ENCODE results near the gene HRG.

Gene HRG

GRCh38 chr3:186651678-186652215 lies 14.1 kb upstream of the HRG start:
- Mint-ChIP-seq H3K4me3 (no peak overlapping the region), H3K36me3 (ENCODE audit: low read depth) (no peaks in the 10 kb centered on the region), H3K9me3 (no peaks in the 10 kb centered on the region), H3K27ac (no peak overlapping the region), H3K27me3 (peaks cover 9% of the 10 kb centered on the region), H3K4me1 (ENCODE audit: low read depth) (no peaks in the 10 kb centered on the region)

- H3K27ac Mint-ChIP-seq = no peak overlapping the region
- no peaks in the 10 kb centered on the region for H3K36me3 Mint-ChIP-seq (ENCODE audit: low read depth)
- H3K4me1 Mint-ChIP-seq (ENCODE audit: low read depth) = no peaks in the 10 kb centered on the region
- peaks cover 13% of the 10 kb centered on the region for H3K27me3 Mint-ChIP-seq
- H3K4me3 Mint-ChIP-seq = no peak overlapping the region
- H3K9me3 Mint-ChIP-seq = no peaks in the 10 kb centered on the region
These were observed 12.6 kb upstream of the HRG start for GRCh38 chr3:186653080-186653707.

GRCh38 chr3:186653984-186654383 lies 11.8 kb upstream of the HRG start:
- Mint-ChIP-seq H3K27ac (no peak overlapping the region), H3K4me1 (ENCODE audit: low read depth) (no peaks in the 10 kb centered on the region)

GRCh38 chr3:186663361-186664118 lies 2.3 kb upstream of the HRG start:
- Mint-ChIP-seq H3K36me3 (ENCODE audit: low read depth) (no peaks in the 10 kb centered on the region), H3K4me3 (no peak overlapping the region), H3K9me3 (no peaks in the 10 kb centered on the region), H3K4me1 (ENCODE audit: low read depth) (no peaks in the 10 kb centered on the region), H3K27me3 (peaks cover 12% of the 10 kb centered on the region), H3K27ac (no peak overlapping the region)

More at GRCh38 chr3:186653984-186654383, 11.8 kb upstream of the HRG start:
- Mint-ChIP-seq H3K4me3 (no peak overlapping the region), H3K27me3 (peaks cover 17% of the 10 kb centered on the region), H3K36me3 (ENCODE audit: low read depth) (no peaks in the 10 kb centered on the region), H3K9me3 (no peaks in the 10 kb centered on the region)

GRCh38 chr3:186664119-186664495 lies 1.7 kb upstream of the HRG start:
- Mint-ChIP-seq H3K9me3 (no peaks in the 10 kb centered on the region), H3K4me1 (ENCODE audit: low read depth) (peaks cover under 1% of the 10 kb centered on the region), H3K36me3 (ENCODE audit: low read depth) (no peaks in the 10 kb centered on the region), H3K4me3 (no peak overlapping the region), H3K27me3 (peaks cover 8% of the 10 kb centered on the region), H3K27ac (no peak overlapping the region)

GRCh38 chr3:186664506-186664905 lies 1.3 kb upstream of the HRG start:
- Mint-ChIP-seq H3K9me3 (no peaks in the 10 kb centered on the region), H3K36me3 (ENCODE audit: low read depth) (no peaks in the 10 kb centered on the region), H3K4me1 (ENCODE audit: low read depth) (peaks cover 5% of the 10 kb centered on the region), H3K27me3 (peaks cover 8% of the 10 kb centered on the region), H3K4me3 (no peak overlapping the region), H3K27ac (no peak overlapping the region)

- no peaks in the 10 kb centered on the region for H3K9me3 Mint-ChIP-seq
- no peak overlapping the region for H3K27ac Mint-ChIP-seq
- H3K27me3 Mint-ChIP-seq = peaks cover 18% of the 10 kb centered on the region
- no peak overlapping the region for H3K4me3 Mint-ChIP-seq
- peaks cover 12% of the 10 kb centered on the region for H3K4me1 Mint-ChIP-seq (ENCODE audit: low read depth)
- no peaks in the 10 kb centered on the region for H3K36me3 Mint-ChIP-seq (ENCODE audit: low read depth)
These were observed 2.6 kb downstream of the HRG start for GRCh38 chr3:186668426-186668825.

- H3K27me3 Mint-ChIP-seq = peaks cover 25% of the 10 kb centered on the region
- no peaks in the 10 kb centered on the region for H3K36me3 Mint-ChIP-seq (ENCODE audit: low read depth)
- peak overlapping the region; percentile 57 for H3K27ac Mint-ChIP-seq
- H3K4me3 Mint-ChIP-seq = no peak overlapping the region
- peaks cover 12% of the 10 kb centered on the region for H3K4me1 Mint-ChIP-seq (ENCODE audit: low read depth)
- no peaks in the 10 kb centered on the region for H3K9me3 Mint-ChIP-seq
These were observed 3.7 kb downstream of the HRG start for GRCh38 chr3:186669378-186670084.

- Mint-ChIP-seq H3K4me3 (no peak overlapping the region), H3K27me3 (peaks cover 28% of the 10 kb centered on the region), H3K36me3 (ENCODE audit: low read depth) (no peaks in the 10 kb centered on the region), H3K9me3 (no peaks in the 10 kb centered on the region), H3K27ac (no peak overlapping the region), H3K4me1 (ENCODE audit: low read depth) (peaks cover 12% of the 10 kb centered on the region)
These were observed 4.3 kb downstream of the HRG start for GRCh38 chr3:186670155-186670554.

GRCh38 chr3:186671051-186671450 lies 5.2 kb downstream of the HRG start:
- Mint-ChIP-seq H3K9me3 (no peaks in the 10 kb centered on the region), H3K4me1 (ENCODE audit: low read depth) (peaks cover 12% of the 10 kb centered on the region), H3K4me3 (no peak overlapping the region), H3K36me3 (ENCODE audit: low read depth) (no peaks in the 10 kb centered on the region), H3K27ac (no peak overlapping the region), H3K27me3 (peaks cover 26% of the 10 kb centered on the region)

- H3K27me3 Mint-ChIP-seq = peaks cover 58% of the 10 kb centered on the region
These were observed 12.8 kb downstream of the HRG start for GRCh38 chr3:186678604-186679003.

GRCh38 chr3:186679151-186679550 lies 13.3 kb downstream of the HRG start:
- no peaks in the 10 kb centered on the region for H3K9me3 Mint-ChIP-seq
- no peaks in the 10 kb centered on the region for H3K36me3 Mint-ChIP-seq (ENCODE audit: low read depth)
- H3K27me3 Mint-ChIP-seq = peaks cover 57% of the 10 kb centered on the region
- no peaks in the 10 kb centered on the region for H3K4me1 Mint-ChIP-seq (ENCODE audit: low read depth)
- H3K27ac Mint-ChIP-seq = no peak overlapping the region
- H3K4me3 Mint-ChIP-seq = no peak overlapping the region

More at GRCh38 chr3:186678604-186679003, 12.8 kb downstream of the HRG start:
- no peaks in the 10 kb centered on the region for H3K9me3 Mint-ChIP-seq
- H3K36me3 Mint-ChIP-seq (ENCODE audit: low read depth) = no peaks in the 10 kb centered on the region
- no peak overlapping the region for H3K4me3 Mint-ChIP-seq
- H3K27ac Mint-ChIP-seq = no peak overlapping the region
- H3K4me1 Mint-ChIP-seq (ENCODE audit: low read depth) = no peaks in the 10 kb centered on the region

- no peaks in the 10 kb centered on the region for H3K4me1 Mint-ChIP-seq (ENCODE audit: low read depth)
- peaks cover 6% of the 10 kb centered on the region for H3K36me3 Mint-ChIP-seq (ENCODE audit: low read depth)
- H3K4me3 Mint-ChIP-seq = no peak overlapping the region
- peaks cover 60% of the 10 kb centered on the region for H3K27me3 Mint-ChIP-seq
- H3K9me3 Mint-ChIP-seq = peaks cover 10% of the 10 kb centered on the region
- no peak overlapping the region for H3K27ac Mint-ChIP-seq
These were observed 15.1 kb downstream of the HRG start for GRCh38 chr3:186680869-186681268.

- Mint-ChIP-seq H3K27me3 (peaks cover 56% of the 10 kb centered on the region), H3K4me1 (ENCODE audit: low read depth) (no peaks in the 10 kb centered on the region), H3K27ac (no peak overlapping the region), H3K9me3 (peaks cover 16% of the 10 kb centered on the region), H3K36me3 (ENCODE audit: low read depth) (peaks cover 6% of the 10 kb centered on the region), H3K4me3 (no peak overlapping the region)
These were observed 17.0 kb downstream of the HRG start for GRCh38 chr3:186682812-186683211.

- H3K4me1 Mint-ChIP-seq (ENCODE audit: low read depth) = no peaks in the 10 kb centered on the region
These were observed 18.2 kb downstream of the HRG start for GRCh38 chr3:186683979-186684378.

More at GRCh38 chr3:186683979-186684378, 18.2 kb downstream of the HRG start:
- H3K27ac Mint-ChIP-seq = no peak overlapping the region
- H3K27me3 Mint-ChIP-seq = peaks cover 54% of the 10 kb centered on the region
- peaks cover 16% of the 10 kb centered on the region for H3K9me3 Mint-ChIP-seq
- peaks cover 6% of the 10 kb centered on the region for H3K36me3 Mint-ChIP-seq (ENCODE audit: low read depth)
- no peak overlapping the region for H3K4me3 Mint-ChIP-seq
